GM23338 (cell line): Measurements from ENCODE around the gene PMP22.

Source experiments
- CREB1 ChIP-seq: fragments of 250-450 bp; sonication (Bioruptor Pico); IDR thresholded peaks from 2 replicates; pipeline ENCODE4 v1.5.0; 2020; ENCODE audit warnings: low read depth, mild to moderate bottlenecking, moderate library complexity
- EZH2 ChIP-seq: fragments of 200-600 bp; sonication (generic); IDR thresholded peaks from one replicate; pipeline ENCODE4 v1.8.0; 2017; ENCODE audit warnings: antibody characterized with exemption, mild to moderate bottlenecking, low read depth; ENCODE audit not compliant: unreplicated experiment
- EZH2phosphoT487 ChIP-seq: fragments of 200-600 bp; sonication (generic); IDR thresholded peaks from one replicate; pipeline ENCODE4 v1.8.1; 2018; ENCODE audit warnings: antibody characterized with exemption; ENCODE audit not compliant: unreplicated experiment
- POLR2AphosphoS5 ChIP-seq: IDR thresholded peaks from 2 replicates; pipeline ENCODE4 v1.6.1; 2016; ENCODE audit warnings: antibody characterized with exemption, low read depth
- STAT1 ChIP-seq: IDR thresholded peaks from one replicate; pipeline ENCODE4 v1.6.1; 2016; ENCODE audit warnings: antibody characterized with exemption; ENCODE audit not compliant: unreplicated experiment
- TF ChIP-seq, protein P1 (sequence below), 2 experiments: fragments of 200-600 bp in 1 of 2; sonication (generic) in 1 of 2; conservative IDR thresholded peaks; 2 replicates each; pipeline versions ENCODE4 v1.5.1 to v1.6.1; 2016 to 2017; ENCODE audit warnings: antibody characterized with exemption in 2 of 2, low read depth in 2 of 2, mild to moderate bottlenecking in 2 of 2, moderate library complexity in 1 of 2
- TF ChIP-seq, protein P2 (sequence below): IDR thresholded peaks from one replicate; pipeline ENCODE4 v1.6.1; 2018; ENCODE audit warnings: antibody characterized with exemption; ENCODE audit not compliant: unreplicated experiment

DNA sequence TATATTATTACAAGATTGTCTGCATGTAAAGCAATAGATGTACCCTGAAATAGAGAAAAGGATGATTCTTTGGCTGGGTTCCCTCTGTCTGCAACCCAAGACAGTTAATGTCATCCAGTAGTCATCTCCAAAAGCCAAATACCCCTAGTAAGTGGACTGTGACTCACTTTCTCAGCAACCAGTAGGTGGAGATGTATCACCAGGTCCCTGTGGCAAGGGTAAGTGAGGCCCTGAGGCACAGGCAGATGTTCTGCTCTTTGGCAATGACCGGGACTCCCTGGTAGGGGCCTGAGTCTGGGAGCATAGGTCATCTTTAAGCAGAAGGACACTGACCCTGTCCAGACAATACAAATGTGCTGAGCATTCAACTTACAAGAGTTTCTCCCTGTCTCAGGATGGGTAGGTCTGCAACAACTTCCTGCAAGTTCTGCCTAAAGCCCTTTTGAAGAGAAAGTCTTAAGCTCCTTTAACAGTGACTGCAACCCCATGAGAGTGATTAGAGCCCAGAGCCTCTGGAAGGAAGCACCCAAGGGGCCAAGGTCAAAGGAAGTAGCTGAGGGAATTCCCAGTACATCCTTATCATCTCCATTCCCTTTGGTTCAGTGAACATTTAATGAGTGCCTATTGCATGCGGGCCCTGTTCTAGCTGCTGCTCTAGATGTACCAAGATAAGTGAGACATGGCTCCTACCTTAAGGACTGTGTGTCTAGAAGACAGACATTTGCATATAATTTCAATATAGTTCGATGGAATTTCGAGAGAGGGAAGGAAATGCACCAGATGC lies 31.9 kb downstream of the PMP22 start:
- TF ChIP-seq POLR2AphosphoS5, result no peak
- TF ChIP-seq, protein P1, sequence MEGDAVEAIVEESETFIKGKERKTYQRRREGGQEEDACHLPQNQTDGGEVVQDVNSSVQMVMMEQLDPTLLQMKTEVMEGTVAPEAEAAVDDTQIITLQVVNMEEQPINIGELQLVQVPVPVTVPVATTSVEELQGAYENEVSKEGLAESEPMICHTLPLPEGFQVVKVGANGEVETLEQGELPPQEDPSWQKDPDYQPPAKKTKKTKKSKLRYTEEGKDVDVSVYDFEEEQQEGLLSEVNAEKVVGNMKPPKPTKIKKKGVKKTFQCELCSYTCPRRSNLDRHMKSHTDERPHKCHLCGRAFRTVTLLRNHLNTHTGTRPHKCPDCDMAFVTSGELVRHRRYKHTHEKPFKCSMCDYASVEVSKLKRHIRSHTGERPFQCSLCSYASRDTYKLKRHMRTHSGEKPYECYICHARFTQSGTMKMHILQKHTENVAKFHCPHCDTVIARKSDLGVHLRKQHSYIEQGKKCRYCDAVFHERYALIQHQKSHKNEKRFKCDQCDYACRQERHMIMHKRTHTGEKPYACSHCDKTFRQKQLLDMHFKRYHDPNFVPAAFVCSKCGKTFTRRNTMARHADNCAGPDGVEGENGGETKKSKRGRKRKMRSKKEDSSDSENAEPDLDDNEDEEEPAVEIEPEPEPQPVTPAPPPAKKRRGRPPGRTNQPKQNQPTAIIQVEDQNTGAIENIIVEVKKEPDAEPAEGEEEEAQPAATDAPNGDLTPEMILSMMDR (conservative IDR thresholded peaks at IDR 0.05; ENCODE audit: low read depth in 2 of 2), result peak; percentile 49 to 81
- TF ChIP-seq, protein P2, sequence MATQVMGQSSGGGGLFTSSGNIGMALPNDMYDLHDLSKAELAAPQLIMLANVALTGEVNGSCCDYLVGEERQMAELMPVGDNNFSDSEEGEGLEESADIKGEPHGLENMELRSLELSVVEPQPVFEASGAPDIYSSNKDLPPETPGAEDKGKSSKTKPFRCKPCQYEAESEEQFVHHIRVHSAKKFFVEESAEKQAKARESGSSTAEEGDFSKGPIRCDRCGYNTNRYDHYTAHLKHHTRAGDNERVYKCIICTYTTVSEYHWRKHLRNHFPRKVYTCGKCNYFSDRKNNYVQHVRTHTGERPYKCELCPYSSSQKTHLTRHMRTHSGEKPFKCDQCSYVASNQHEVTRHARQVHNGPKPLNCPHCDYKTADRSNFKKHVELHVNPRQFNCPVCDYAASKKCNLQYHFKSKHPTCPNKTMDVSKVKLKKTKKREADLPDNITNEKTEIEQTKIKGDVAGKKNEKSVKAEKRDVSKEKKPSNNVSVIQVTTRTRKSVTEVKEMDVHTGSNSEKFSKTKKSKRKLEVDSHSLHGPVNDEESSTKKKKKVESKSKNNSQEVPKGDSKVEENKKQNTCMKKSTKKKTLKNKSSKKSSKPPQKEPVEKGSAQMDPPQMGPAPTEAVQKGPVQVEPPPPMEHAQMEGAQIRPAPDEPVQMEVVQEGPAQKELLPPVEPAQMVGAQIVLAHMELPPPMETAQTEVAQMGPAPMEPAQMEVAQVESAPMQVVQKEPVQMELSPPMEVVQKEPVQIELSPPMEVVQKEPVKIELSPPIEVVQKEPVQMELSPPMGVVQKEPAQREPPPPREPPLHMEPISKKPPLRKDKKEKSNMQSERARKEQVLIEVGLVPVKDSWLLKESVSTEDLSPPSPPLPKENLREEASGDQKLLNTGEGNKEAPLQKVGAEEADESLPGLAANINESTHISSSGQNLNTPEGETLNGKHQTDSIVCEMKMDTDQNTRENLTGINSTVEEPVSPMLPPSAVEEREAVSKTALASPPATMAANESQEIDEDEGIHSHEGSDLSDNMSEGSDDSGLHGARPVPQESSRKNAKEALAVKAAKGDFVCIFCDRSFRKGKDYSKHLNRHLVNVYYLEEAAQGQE, result no peak
- TF ChIP-seq STAT1, result no peak
- no peak for TF ChIP-seq EZH2
- no peak for TF ChIP-seq EZH2phosphoT487
- TF ChIP-seq CREB1, result no peak
